Hepatocyte (in vitro differentiated cells): Measurements from ENCODE around the gene DDAH2. TPM values are rescaled to one million over a fixed set of nuclear protein-coding genes. Genes with fewer than 3 reads are reported as not detected.
A peak's percentile ranks its signal among the peaks of the same experiment; 100 is the strongest.

Experiments used
- DNase-seq: peaks from one replicate; pipeline ENCODE4 v3.0.0-alpha.2; 2016; ENCODE audit warnings: low spot score
- H2AFZ ChIP-seq: fragments of 200-600 bp; sonication (generic); 2 replicates; pipeline ENCODE4 v1.6.0; 2016; ENCODE audit warnings: antibody characterized with exemption, mild to moderate bottlenecking
- H3K27ac ChIP-seq: fragments of 200-600 bp; sonication (generic); 2 replicates; pipeline ENCODE4 v1.5.1; 2016; ENCODE audit warnings: mild to moderate bottlenecking
- H3K27me3 ChIP-seq: fragments of 200-600 bp; sonication (generic); 2 replicates; pipeline ENCODE4 v1.6.1; 2016
- H3K36me3 ChIP-seq: fragments of 200-600 bp; sonication (generic); replicated peaks from 2 replicates; pipeline ENCODE4 v1.5.1; 2016; ENCODE audit warnings: low read depth; ENCODE audit not compliant: insufficient read depth
- H3K4me1 ChIP-seq: fragments of 200-600 bp; sonication (generic); 2 replicates; pipeline ENCODE4 v1.5.1; 2016; ENCODE audit warnings: mild to moderate bottlenecking, moderate library complexity; ENCODE audit not compliant: insufficient read depth
- H3K4me2 ChIP-seq: fragments of 200-600 bp; sonication (generic); 2 replicates; pipeline ENCODE4 v1.6.0; 2016
- H3K4me3 ChIP-seq: fragments of 200-600 bp; sonication (generic); 2 replicates; pipeline ENCODE4 v1.5.1; 2016; ENCODE audit warnings: mild to moderate bottlenecking
- H3K79me2 ChIP-seq: fragments of 200-600 bp; sonication (generic); 2 replicates; pipeline ENCODE4 v1.6.0; 2017; ENCODE audit warnings: mild to moderate bottlenecking
- H3K9me2 ChIP-seq: fragments of 200-600 bp; sonication (generic); replicated peaks from 2 replicates; pipeline ENCODE4 v1.6.0; 2017; ENCODE audit warnings: mild to moderate bottlenecking; ENCODE audit not compliant: insufficient read depth
- H3K9me3 ChIP-seq: fragments of 200-600 bp; sonication (generic); 2 replicates; pipeline ENCODE4 v1.5.1; 2016; ENCODE audit warnings: low read depth, mild to moderate bottlenecking
- H4K20me1 ChIP-seq: fragments of 200-600 bp; sonication (generic); 2 replicates; pipeline ENCODE4 v1.6.0; 2016; ENCODE audit warnings: mild to moderate bottlenecking; ENCODE audit not compliant: insufficient read depth, poor library complexity, severe bottlenecking
- EZH2 ChIP-seq: fragments of 200-600 bp; sonication (generic); IDR thresholded peaks from 2 replicates; pipeline ENCODE4 v1.6.1; 2016; ENCODE audit warnings: antibody characterized with exemption, mild to moderate bottlenecking, borderline replicate concordance
- EZH2phosphoT487 ChIP-seq: fragments of 200-600 bp; sonication (generic); IDR thresholded peaks from one replicate; pipeline ENCODE4 v1.6.1; 2018; ENCODE audit warnings: antibody characterized with exemption, mild to moderate bottlenecking, low read depth, moderate library complexity; ENCODE audit not compliant: unreplicated experiment, severe bottlenecking
- WGBS: methylation state at CpG from one replicate; pipeline ENCODE4 v1.1.6; 2016; ENCODE audit warnings: low lambda C conversion rate; ENCODE audit errors: missing lambda C conversion rate; 5-methylcytosine and 5-hydroxymethylcytosine counted together
- polyA plus RNA-seq: library from polyadenylated mRNA; unstranded; fragments of >200 nt; fragmentation: Nextera tagmentation; extraction: Ambion mirVana; gene quantifications from 2 replicates; pipeline ENCODE4 v1.2.1, GENCODE V29; 2016
- total RNA-seq: library from RNA; depleted of rRNA; stranded (reverse); fragments of >200 nt; gene quantifications from 2 replicates; pipeline ENCODE4 v1.2.3, GENCODE V29; 2014
- TF ChIP-seq, protein P1 (sequence below): fragments of 200-600 bp; sonication (generic); IDR thresholded peaks from 2 replicates; pipeline ENCODE4 v1.5.1; 2016; ENCODE audit warnings: antibody characterized with exemption, mild to moderate bottlenecking; ENCODE audit not compliant: poor library complexity

Gene DDAH2
- total and polyA plus RNA-seq, 2 experiments from 2014 or later: 93.8 to 157 TPM

GRCh38 chr6:31702405-31702818 is 26.7 kb downstream of the DDAH2 start:
- WGBS: 4% methylated on average over 10 of the region's 10 CpGs
- Histone ChIP-seq H3K27ac (peak overlapping the region; percentile 96), H3K9me3 (no peaks in the 10 kb centered on the region), H3K79me2 (peaks cover 51% of the 10 kb centered on the region), H4K20me1 (peaks cover 5% of the 10 kb centered on the region), H3K9me2 (no peaks in the 10 kb centered on the region), H3K4me3 (peak overlapping the region; percentile 65), H3K36me3 (no peaks in the 10 kb centered on the region), H3K27me3 (no peaks in the 10 kb centered on the region), H3K4me1 (peaks cover 26% of the 10 kb centered on the region), H3K4me2 (peak overlapping the region; percentile 97), H2AFZ (peak overlapping the region; percentile 47)
- TF ChIP-seq EZH2phosphoT487: no peak
- DNase-seq: no peak

DNA sequence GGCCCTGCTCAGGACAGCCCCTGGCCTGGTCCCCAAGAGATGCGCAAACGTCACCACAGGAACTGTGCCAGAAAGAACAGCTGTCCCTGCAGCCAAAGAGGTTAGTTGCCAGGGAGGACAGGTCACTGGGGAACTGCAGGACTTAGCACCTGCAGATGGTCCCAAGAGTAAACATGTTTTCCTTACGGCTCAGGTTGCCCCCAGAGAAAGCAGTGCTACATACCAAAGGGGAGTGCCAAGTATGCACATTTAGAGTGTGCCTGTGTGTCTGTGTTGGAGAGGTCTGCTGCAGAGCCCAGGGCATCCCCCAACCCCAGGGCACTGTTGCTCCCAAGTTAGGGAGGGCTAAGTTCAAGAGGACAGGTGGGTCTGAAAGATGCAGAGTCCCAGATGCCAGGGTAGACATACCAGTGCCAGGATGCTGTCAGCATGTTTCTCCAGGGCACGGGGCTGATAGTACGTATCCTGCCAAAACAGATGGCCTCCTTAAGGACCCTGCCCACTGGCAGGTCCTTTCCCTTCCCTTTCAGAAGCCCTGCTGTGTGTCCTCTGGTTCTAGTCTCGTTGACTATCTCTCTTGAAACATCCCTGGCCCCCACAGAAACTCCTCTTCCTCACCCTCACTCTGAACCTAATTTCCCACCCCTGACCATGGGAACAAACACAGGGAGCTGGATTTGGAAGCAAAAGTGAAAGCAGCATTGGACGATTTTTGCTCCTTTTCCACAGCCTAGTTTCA is 27.3 kb downstream of the DDAH2 start:
- no peak for DNase-seq
- Histone ChIP-seq H3K4me3 (peak overlapping the region; percentile 65), H2AFZ (peak overlapping the region; percentile 47), H3K9me2 (no peaks in the 10 kb centered on the region), H3K9me3 (no peaks in the 10 kb centered on the region), H3K27ac (peak overlapping the region; percentile 96), H3K79me2 (peaks cover 56% of the 10 kb centered on the region), H3K27me3 (no peaks in the 10 kb centered on the region), H4K20me1 (peaks cover 5% of the 10 kb centered on the region), H3K4me1 (peaks cover 26% of the 10 kb centered on the region), H3K36me3 (no peaks in the 10 kb centered on the region), H3K4me2 (peak overlapping the region; percentile 97)
- WGBS: 38% methylated on average over 7 of the region's 7 CpGs
- TF ChIP-seq, protein P1, sequence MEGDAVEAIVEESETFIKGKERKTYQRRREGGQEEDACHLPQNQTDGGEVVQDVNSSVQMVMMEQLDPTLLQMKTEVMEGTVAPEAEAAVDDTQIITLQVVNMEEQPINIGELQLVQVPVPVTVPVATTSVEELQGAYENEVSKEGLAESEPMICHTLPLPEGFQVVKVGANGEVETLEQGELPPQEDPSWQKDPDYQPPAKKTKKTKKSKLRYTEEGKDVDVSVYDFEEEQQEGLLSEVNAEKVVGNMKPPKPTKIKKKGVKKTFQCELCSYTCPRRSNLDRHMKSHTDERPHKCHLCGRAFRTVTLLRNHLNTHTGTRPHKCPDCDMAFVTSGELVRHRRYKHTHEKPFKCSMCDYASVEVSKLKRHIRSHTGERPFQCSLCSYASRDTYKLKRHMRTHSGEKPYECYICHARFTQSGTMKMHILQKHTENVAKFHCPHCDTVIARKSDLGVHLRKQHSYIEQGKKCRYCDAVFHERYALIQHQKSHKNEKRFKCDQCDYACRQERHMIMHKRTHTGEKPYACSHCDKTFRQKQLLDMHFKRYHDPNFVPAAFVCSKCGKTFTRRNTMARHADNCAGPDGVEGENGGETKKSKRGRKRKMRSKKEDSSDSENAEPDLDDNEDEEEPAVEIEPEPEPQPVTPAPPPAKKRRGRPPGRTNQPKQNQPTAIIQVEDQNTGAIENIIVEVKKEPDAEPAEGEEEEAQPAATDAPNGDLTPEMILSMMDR: no peak
- TF ChIP-seq EZH2: no peak
- no peak for TF ChIP-seq EZH2phosphoT487

GRCh38 chr6:31700740-31701401 is 28.2 kb downstream of the DDAH2 start:
- H4K20me1 ChIP-seq: peaks cover 5% of the 10 kb centered on the region
- H3K9me3 ChIP-seq: no peaks in the 10 kb centered on the region
- 65% methylated on average over 5 of the region's 5 CpGs for WGBS
- H3K4me2 ChIP-seq: peak overlapping the region; percentile 97
- peak overlapping the region; percentile 7 for H3K4me3 ChIP-seq
- H3K27ac ChIP-seq: peak overlapping the region; percentile 96
- no peaks in the 10 kb centered on the region for H3K9me2 ChIP-seq
- DNase-seq: no peak
- no peaks in the 10 kb centered on the region for H3K36me3 ChIP-seq
- no peak for TF ChIP-seq EZH2
- H2AFZ ChIP-seq: no peak overlapping the region
- H3K27me3 ChIP-seq: no peaks in the 10 kb centered on the region
- peaks cover 56% of the 10 kb centered on the region for H3K79me2 ChIP-seq
- peaks cover 26% of the 10 kb centered on the region for H3K4me1 ChIP-seq

DNA sequence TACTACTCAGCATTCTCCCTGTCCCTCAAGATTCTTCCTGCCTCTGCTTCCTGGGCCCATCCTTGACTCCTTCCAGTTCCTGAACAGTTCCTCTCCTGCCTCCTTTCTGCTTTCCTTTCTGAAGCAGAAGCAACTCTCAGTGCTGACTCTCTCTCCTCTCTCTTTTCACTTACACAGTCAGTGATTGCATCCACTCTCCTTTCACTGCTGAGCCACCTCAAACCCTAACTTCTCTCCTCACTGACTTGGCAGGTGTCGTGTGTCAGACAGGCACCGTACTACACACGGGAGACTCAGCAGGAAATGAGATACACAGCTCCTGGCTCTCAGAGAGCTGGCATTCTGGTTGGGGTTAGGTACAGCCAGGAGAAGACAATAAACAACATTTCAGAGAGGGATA is 31.5 kb downstream of the DDAH2 start:
- 65% methylated on average over 3 of the region's 3 CpGs for WGBS
- Histone ChIP-seq H2AFZ (no peak overlapping the region), H3K4me2 (no peak overlapping the region), H3K4me1 (peaks cover 21% of the 10 kb centered on the region), H3K9me2 (no peaks in the 10 kb centered on the region), H3K79me2 (peaks cover 54% of the 10 kb centered on the region), H3K9me3 (no peaks in the 10 kb centered on the region), H4K20me1 (peaks cover 5% of the 10 kb centered on the region), H3K36me3 (no peaks in the 10 kb centered on the region), H3K4me3 (no peak overlapping the region), H3K27ac (no peak overlapping the region), H3K27me3 (no peaks in the 10 kb centered on the region)
- no peak for DNase-seq
- no peak for TF ChIP-seq EZH2

GRCh38 chr6:31693535-31693934 is 35.6 kb downstream of the DDAH2 start:
- TF ChIP-seq, protein P1: no peak
- TF ChIP-seq EZH2: no peak
- TF ChIP-seq EZH2phosphoT487: no peak
- H2AFZ ChIP-seq: no peak overlapping the region
- 95% methylated on average over 6 of the region's 6 CpGs for WGBS
- no peaks in the 10 kb centered on the region for H3K27me3 ChIP-seq
- H3K9me3 ChIP-seq: no peaks in the 10 kb centered on the region
- H3K27ac ChIP-seq: no peak overlapping the region
- peaks cover 5% of the 10 kb centered on the region for H4K20me1 ChIP-seq
- H3K79me2 ChIP-seq: peaks cover 16% of the 10 kb centered on the region
- peaks cover 6% of the 10 kb centered on the region for H3K4me1 ChIP-seq
- H3K4me2 ChIP-seq: no peak overlapping the region
- H3K9me2 ChIP-seq: no peaks in the 10 kb centered on the region
- no peaks in the 10 kb centered on the region for H3K36me3 ChIP-seq
- DNase-seq: no peak
- no peak overlapping the region for H3K4me3 ChIP-seq
